B cell (primary cell): Measurements from ENCODE around the gene GRIK5. TPM values are rescaled to one million over a fixed set of nuclear protein-coding genes. Genes with fewer than 3 reads are reported as not detected.
A peak's percentile ranks its signal among the peaks of the same experiment; 100 is the strongest.

Experiments
- ATAC-seq: fragments of 200-7000 bp; cut with Tn5 transposase; one replicate; pipeline ENCODE4 v1.10.0; 2021; ENCODE audit warnings: low read depth, mild to moderate bottlenecking, moderate number of reproducible peaks, moderate library complexity
- CTCF ChIA-PET: fragments of 350-600 bp; sonication (Branson Sonifier 250); formaldehyde crosslinking; loops from one replicate; lab custom pipeline; 2021; ENCODE audit warnings: antibody characterized with exemption, inconsistent platforms; lab: Charles Lee
- POLR2A ChIA-PET: fragments of 350-600 bp; sonication (Branson Sonifier 250); formaldehyde crosslinking; loops from one replicate; lab custom pipeline; 2021; ENCODE audit warnings: antibody characterized with exemption; lab: Charles Lee
- DNase-seq: peaks from one replicate; pipeline ENCODE4 v3.0.0; 2013
- H2AFZ ChIP-seq: 2 replicates; pipeline ENCODE4 v1.6.1; 2012; ENCODE audit warnings: mild to moderate bottlenecking, low read depth, low read length; ENCODE audit not compliant: insufficient read depth, poor library complexity, severe bottlenecking
- H3K27ac ChIP-seq, 2 donors: 1 replicate in 1 of 2; 2 replicates in 1 of 2; pipeline ENCODE4 v1.5.1; 2012 to 2013; ENCODE audit warnings: low read length in 2 of 2, mild to moderate bottlenecking in 2 of 2, moderate library complexity in 1 of 2
- H3K27me3 ChIP-seq, 4 experiments: fragments of 200-600 bp in 1 of 4; sonication (generic) in 1 of 4; replicated peaks in 1 of 4; 1 replicate in 2 of 4; 2 replicates in 2 of 4; pipeline versions ENCODE4 v1.6.1 to v1.7.0; 2013 to 2016; ENCODE audit warnings: low read length in 3 of 4, mild to moderate bottlenecking in 2 of 4, mixed read lengths in 1 of 4, moderate library complexity in 1 of 4; ENCODE audit not compliant: insufficient read depth in 4 of 4, control insufficient read depth in 3 of 4; ENCODE audit errors: control extremely low read depth in 1 of 4
- H3K36me3 ChIP-seq, 2 experiments: replicated peaks in 1 of 2; 1 replicate in 1 of 2; 2 replicates in 1 of 2; pipeline versions ENCODE4 v1.6.1 to v1.7.1; 2013; ENCODE audit warnings: low read length in 1 of 2; ENCODE audit not compliant: insufficient read depth in 2 of 2, control insufficient read depth in 1 of 2; ENCODE audit errors: control extremely low read depth in 1 of 2, extremely low read depth in 1 of 2
- H3K4me1 ChIP-seq, 2 donors: fragments of 200-600 bp in 1 of 2; sonication (generic) in 1 of 2; 1 replicate in 1 of 2; 2 replicates in 1 of 2; pipeline versions ENCODE4 v1.5.1 to v1.6.1; 2013 to 2017; ENCODE audit warnings: low read length in 2 of 2; ENCODE audit not compliant: control insufficient read depth in 2 of 2, insufficient read depth in 2 of 2
- H3K4me2 ChIP-seq: replicated peaks from 2 replicates; pipeline ENCODE3; 2012; ENCODE audit warnings: mild to moderate bottlenecking, low read depth, low read length; ENCODE audit not compliant: poor library complexity, severe bottlenecking
- H3K4me3 ChIP-seq, 5 experiments: fragments of 200-600 bp in 1 of 5; sonication (generic) in 1 of 5; 1 replicate in 3 of 5; 2 replicates in 2 of 5; pipeline versions ENCODE4 v1.5.1 to v1.7.0; 2011 to 2016; ENCODE audit warnings: low read length in 4 of 5, mild to moderate bottlenecking in 4 of 5, low read depth in 2 of 5, control low read depth in 1 of 5, moderate library complexity in 1 of 5; ENCODE audit not compliant: insufficient read depth in 1 of 5; ENCODE audit errors: control extremely low read depth in 1 of 5, extremely low read depth in 1 of 5
- H3K79me2 ChIP-seq: fragments of 200-600 bp; sonication (generic); one replicate; pipeline ENCODE4 v1.6.0; 2016; ENCODE audit warnings: low read length; ENCODE audit not compliant: control insufficient read depth, insufficient read depth
- H3K9ac ChIP-seq: fragments of 200-600 bp; sonication (generic); 2 replicates; pipeline ENCODE4 v1.6.1; 2017; ENCODE audit warnings: mild to moderate bottlenecking, low read length, moderate library complexity
- H3K9me3 ChIP-seq, 3 donors: one replicate each; pipeline versions ENCODE4 v1.6.1 to v1.7.1; 2013; ENCODE audit warnings: low read length in 2 of 3; ENCODE audit not compliant: control insufficient read depth in 2 of 3, insufficient read depth in 1 of 3; ENCODE audit errors: control extremely low read depth in 1 of 3
- H4K20me1 ChIP-seq: 2 replicates; pipeline ENCODE4 v1.6.0; 2012; ENCODE audit warnings: mild to moderate bottlenecking, low read length; ENCODE audit not compliant: insufficient read depth, control insufficient read depth, poor library complexity, severe bottlenecking
- H3K27ac Mint-ChIP-seq: one replicate; pipeline ENCODE4 v1.8.0; 2021; ENCODE audit warnings: mixed read lengths
- H3K27me3 Mint-ChIP-seq: one replicate; pipeline ENCODE4 v1.8.0; 2021; ENCODE audit warnings: mixed read lengths
- H3K4me1 Mint-ChIP-seq: one replicate; pipeline ENCODE4 v1.8.0; 2021; ENCODE audit warnings: mixed read lengths
- H3K4me3 Mint-ChIP-seq: one replicate; pipeline ENCODE4 v1.8.0; 2021; ENCODE audit warnings: mixed read lengths
- H3K9me3 Mint-ChIP-seq: one replicate; pipeline ENCODE4 v1.8.0; 2022; ENCODE audit warnings: mixed read lengths; ENCODE audit not compliant: insufficient read depth
- EZH2 ChIP-seq: IDR thresholded peaks from 2 replicates; pipeline ENCODE4 v1.6.1; 2012; ENCODE audit warnings: borderline replicate concordance, low read depth, mild to moderate bottlenecking, moderate library complexity, low read length; ENCODE audit not compliant: insufficient read depth, poor library complexity, severe bottlenecking
- WGBS: methylation state at CpG from one replicate; pipeline ENCODE4 v1.1.5; 2013; ENCODE audit warnings: missing lambda C conversion rate; ENCODE audit not compliant: insufficient coverage; 5-methylcytosine and 5-hydroxymethylcytosine counted together
- intact Hi-C: fragments of 100-400 bp; cut with micrococcal nuclease; formaldehyde crosslinking; loops from one replicate; pipeline ENCODE4 v1.10.0; 2022
- polyA plus RNA-seq: library from polyadenylated mRNA; depleted of rRNA; stranded (reverse); fragments of >200 nt; gene quantifications from 2 replicates; pipeline ENCODE4 v1.2.3, GENCODE V29; 2012
- total RNA-seq, 2 donors: library from RNA; stranded (reverse); fragments of 120-200 nt in 1 of 2; gene quantifications; 1 replicate in 1 of 2; 2 replicates in 1 of 2; pipeline versions ENCODE4 v1.2.3 to v1.2.4, GENCODE V29; 2013 to 2022
- TF ChIP-seq, protein P1 (sequence below): fragments of 200-600 bp; IDR thresholded peaks from one replicate; pipeline ENCODE4 v1.8.0; 2022; ENCODE audit warnings: antibody characterized with exemption, mild to moderate bottlenecking

The GRIK5 gene
- total and polyA plus RNA-seq, 2 donors (not counting 1 experiment from before 2014, with no cell fraction given): 0.09 to 0.27 TPM

DNA sequence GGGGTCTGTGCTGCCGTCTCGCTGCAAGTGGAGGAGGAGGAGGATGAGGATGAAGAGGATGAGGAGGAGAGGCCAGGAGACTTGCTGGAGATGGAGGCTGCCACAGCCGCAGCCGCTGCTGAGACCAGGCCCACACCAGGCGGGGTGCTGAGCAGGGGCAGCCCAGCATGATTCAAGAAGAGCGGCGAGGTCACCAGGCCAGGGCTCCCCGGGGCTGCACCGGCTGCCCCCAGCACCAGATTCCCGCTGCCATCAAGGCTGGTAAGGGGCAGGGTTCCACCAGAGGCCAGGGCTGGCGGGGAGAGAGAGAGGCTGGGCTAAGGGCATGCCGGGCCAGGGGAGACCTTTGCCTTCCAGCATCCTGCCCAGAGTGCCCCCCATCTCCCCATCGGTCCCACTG lies 21.3 kb upstream of the GRIK5 start:
- Histone ChIP-seq H3K4me2 (no peak overlapping the region), H3K36me3 (peaks cover 1 to 49% of the 10 kb centered on the region in 2 experiments), H3K79me2 (peaks cover 15% of the 10 kb centered on the region), H3K4me1 (peaks cover 13 to 46% of the 10 kb centered on the region in 2 donors), H3K27ac (peak overlapping the region in 1 of 2 donors; percentile 78), H3K27me3 (no peaks in the 10 kb centered on the region), H4K20me1 (peaks cover 66% of the 10 kb centered on the region), H3K4me3 (no peak overlapping the region), H3K9me3 (no peaks in the 10 kb centered on the region), H2AFZ (no peak overlapping the region), H3K9ac (no peak overlapping the region)
- intact Hi-C loops: no loop called here
- no peak for ATAC-seq
- ChIA-PET CTCF (interaction anchor here (0.7 to 2.1 kb wide), 3 partner anchors 17 to 133 kb away, joined by 3 to 9 read pairs (median 4); no protein-coding TSS in a partner anchor), POLR2A (no interaction called here)
- no peaks in the 10 kb centered on the region for H3K27me3 Mint-ChIP-seq
- no peak overlapping the region for H3K4me3 Mint-ChIP-seq
- DNase-seq: no peak
- no peaks in the 10 kb centered on the region for H3K9me3 Mint-ChIP-seq
- H3K4me1 Mint-ChIP-seq: peaks cover 43% of the 10 kb centered on the region
- WGBS: 98% methylated on average over 11 of the region's 13 CpGs
- H3K27ac Mint-ChIP-seq: no peak overlapping the region
- TF ChIP-seq, protein P1, sequence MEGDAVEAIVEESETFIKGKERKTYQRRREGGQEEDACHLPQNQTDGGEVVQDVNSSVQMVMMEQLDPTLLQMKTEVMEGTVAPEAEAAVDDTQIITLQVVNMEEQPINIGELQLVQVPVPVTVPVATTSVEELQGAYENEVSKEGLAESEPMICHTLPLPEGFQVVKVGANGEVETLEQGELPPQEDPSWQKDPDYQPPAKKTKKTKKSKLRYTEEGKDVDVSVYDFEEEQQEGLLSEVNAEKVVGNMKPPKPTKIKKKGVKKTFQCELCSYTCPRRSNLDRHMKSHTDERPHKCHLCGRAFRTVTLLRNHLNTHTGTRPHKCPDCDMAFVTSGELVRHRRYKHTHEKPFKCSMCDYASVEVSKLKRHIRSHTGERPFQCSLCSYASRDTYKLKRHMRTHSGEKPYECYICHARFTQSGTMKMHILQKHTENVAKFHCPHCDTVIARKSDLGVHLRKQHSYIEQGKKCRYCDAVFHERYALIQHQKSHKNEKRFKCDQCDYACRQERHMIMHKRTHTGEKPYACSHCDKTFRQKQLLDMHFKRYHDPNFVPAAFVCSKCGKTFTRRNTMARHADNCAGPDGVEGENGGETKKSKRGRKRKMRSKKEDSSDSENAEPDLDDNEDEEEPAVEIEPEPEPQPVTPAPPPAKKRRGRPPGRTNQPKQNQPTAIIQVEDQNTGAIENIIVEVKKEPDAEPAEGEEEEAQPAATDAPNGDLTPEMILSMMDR: no peak
- no peak for TF ChIP-seq EZH2

DNA sequence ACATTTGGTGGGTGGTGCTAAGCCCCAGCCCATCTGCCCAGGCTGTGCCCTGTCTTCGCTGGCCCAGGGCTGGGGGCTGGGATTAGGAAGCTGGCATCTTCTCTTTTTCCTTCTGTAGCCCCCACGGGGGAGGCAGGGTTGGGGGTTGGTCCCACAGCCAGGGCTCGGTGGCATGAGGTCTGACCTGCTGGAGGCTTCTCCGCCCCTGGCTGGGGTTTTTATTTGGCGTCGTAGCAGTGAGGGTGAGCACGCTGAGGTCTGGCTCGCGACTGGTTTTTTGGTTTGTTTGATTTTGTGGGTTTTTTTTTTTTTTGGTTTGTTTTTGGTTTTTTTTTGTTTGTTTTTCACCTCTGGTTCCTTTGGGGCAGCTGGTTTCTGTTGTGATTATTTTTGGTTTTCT lies 20.7 kb upstream of the GRIK5 start:
- Histone ChIP-seq H3K4me3 (no peak overlapping the region), H3K4me2 (no peak overlapping the region), H3K4me1 (peaks cover 16 to 48% of the 10 kb centered on the region in 2 donors), H3K9ac (no peak overlapping the region), H3K36me3 (peaks cover 1 to 45% of the 10 kb centered on the region in 2 experiments), H3K9me3 (no peaks in the 10 kb centered on the region), H3K27ac (peak overlapping the region; percentile 25 to 78), H2AFZ (no peak overlapping the region), H3K27me3 (no peaks in the 10 kb centered on the region), H4K20me1 (peaks cover 66% of the 10 kb centered on the region), H3K79me2 (peaks cover 12% of the 10 kb centered on the region)
- Mint-ChIP-seq H3K27ac (peak overlapping the region; percentile 80), H3K9me3 (no peaks in the 10 kb centered on the region), H3K27me3 (no peaks in the 10 kb centered on the region), H3K4me1 (peaks cover 48% of the 10 kb centered on the region), H3K4me3 (no peak overlapping the region)
- TF ChIP-seq, protein P1: no peak
- TF ChIP-seq EZH2: no peak
- ATAC-seq: no peak
- ChIA-PET POLR2A (interaction anchor here (0.6 to 0.7 kb wide), 2 partner anchors 72 to 131 kb away, joined by 4 read pairs; no protein-coding TSS in a partner anchor), CTCF (interaction anchor here (0.7 to 2.1 kb wide), 4 partner anchors 12 to 133 kb away, joined by 3 to 9 read pairs (median 4); no protein-coding TSS in a partner anchor)
- 7% methylated on average over 8 of the region's 9 CpGs for WGBS
- intact Hi-C loops: no loop called here
- DNase-seq: peak; percentile 24
